NCI-H146 treated with DMSO at 0.1 percent for 48 hours (cell line): ENCODE data around the gene GLRX5.
"Not testable (repeated sequence)": the region's sequence is repeated elsewhere in the genome, so short reads cannot be mapped to it uniquely, and the experiment has no call there.

Source experiments
- DNase-seq: peaks from one replicate; lab custom pipeline; 2025; ENCODE audit not compliant: unreplicated experiment; lab: John Stamatoyannopoulos, UW

The GLRX5 gene

DNA sequence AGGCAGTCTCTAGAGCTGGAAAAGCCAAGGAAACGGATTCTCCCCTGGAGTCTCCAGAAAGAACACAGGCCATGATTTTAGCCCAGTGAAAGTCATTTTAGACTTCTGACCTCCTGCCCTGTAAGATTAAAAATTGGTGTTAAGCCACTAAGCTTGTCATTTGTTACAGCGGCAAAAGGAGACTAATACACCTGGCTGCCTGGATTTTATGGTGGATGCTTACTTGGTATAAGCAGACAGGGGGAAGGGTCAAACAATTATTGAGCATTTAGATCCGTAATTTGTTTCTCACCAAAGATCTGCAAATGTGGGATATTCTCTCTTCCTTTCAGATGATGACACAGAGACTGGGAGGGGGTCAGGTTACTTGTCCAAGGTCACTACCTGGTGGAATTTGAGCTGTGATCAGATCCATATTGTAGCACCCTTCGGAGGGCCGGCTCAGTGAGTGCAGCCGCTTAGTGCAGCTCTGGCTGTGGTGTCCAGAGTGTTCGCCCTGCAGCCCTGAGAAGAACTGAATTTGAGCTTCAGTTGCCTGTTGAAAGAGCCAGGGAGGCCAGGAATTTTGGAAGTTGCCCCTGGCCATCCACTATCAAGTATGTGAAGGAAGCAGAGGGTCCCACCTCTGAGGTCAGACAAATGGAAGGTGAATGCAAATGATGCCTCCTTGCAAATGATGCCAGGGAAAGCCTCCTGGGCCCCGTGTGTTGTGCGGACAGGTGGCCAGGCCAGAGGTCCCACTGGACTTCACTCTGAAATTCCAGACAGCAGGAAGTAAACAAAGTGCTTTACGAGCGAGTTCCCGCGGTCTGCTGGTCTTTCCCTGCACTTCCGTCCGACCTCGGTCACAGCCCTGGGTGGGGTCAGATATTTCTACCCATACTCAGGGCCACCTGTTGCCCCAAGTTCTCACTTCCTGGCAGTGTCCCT lies 15.1 kb downstream of the GLRX5 start:
- no peak for DNase-seq

DNA sequence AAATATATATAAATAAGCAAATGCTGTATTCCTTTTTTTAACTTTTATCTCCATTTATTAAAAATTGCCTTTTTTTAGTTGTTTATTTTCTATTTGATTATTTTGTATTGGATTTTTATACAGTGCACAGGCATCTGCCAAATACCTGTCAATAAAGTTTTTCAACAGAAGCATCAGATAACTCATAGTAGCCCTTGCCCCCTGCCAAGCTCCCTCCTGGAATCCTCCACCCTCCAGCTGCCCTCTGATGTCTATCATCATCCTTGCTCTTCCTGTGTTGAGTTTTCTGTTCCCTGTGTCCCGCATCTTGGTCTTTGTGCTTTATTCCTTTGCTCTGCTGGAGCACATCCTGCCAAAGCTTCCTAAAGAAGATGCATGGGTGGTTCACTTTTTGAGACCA lies 16.6 kb downstream of the GLRX5 start:
- no peak for DNase-seq

DNA sequence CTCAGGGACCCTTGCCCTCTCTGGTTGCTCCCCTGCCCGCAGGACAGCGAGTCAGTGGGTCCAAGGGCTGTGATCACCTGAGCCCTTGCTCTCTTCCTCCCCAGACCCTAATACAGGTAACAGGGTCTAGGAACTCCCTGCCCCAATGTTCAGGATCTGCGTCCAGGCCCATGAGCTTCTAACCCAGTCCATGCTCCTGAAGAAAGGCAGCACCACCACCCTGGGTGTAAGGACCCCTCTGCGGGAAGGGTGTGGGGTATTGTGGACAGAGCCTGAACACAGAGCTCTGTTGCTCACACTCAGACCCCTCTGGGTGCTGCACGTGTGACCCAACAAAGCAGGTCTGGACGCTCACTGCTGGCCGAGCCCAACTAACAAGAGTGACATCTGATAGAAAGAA lies 18.3 kb downstream of the GLRX5 start:
- DNase-seq = no peak

DNA sequence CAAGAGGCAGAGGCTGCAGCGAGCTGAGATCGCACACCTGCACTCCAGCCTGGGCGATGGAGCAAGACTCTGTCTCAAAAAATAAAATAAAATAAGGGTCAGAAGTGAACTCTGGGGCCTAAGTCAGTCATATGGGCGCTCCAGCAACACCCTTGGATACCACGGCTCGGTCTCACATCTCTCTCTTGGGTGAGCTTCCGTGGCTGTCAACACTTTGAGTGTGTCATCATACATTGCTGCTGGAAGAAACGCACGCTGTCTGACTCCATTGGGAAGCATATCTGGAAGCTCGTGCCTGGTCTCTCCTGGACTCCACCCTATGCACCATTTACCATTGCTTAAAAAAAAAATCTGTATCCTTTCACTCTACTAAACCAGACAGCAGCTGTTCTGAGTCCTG lies 20.2 kb downstream of the GLRX5 start:
- DNase-seq = no peak

DNA sequence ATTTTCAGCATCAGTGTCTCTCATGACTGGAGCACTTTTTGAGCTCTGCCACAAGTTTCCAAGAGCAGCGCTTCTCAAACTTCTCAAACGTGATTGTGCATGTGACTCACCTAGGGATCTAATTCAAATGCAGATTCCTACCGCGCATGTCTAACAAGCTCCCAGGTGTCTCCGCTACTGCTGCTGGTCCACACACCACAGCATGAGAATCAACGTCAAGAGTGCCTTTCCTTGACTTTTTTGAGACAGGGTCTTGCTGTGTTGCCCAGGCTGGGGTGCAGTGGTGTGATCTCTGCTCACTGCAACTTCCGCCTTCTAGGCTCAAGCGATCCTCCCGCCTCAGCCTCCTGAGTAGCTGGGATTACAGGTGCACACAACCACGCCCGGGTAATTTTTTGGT lies 22.4 kb downstream of the GLRX5 start:
- DNase-seq = no peak

DNA sequence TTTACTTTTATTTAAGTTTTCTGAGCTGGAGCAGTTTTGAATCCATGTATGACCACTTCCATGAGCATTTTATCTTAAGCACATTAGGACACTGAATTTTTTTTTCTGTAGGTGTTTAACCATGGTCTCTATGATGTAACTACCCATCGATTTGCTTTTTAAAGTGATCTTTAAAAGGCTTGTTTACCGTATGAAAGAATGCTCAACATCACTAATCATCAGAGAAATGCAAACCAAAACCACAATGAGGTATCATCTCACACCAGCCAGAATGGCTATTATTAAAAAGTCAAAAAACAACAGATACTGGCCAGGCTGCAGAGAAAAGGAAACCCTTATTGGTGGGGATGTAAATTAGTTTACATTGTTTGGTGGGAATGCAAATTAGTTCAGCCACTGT lies 23.0 kb downstream of the GLRX5 start:
- DNase-seq = no peak

DNA sequence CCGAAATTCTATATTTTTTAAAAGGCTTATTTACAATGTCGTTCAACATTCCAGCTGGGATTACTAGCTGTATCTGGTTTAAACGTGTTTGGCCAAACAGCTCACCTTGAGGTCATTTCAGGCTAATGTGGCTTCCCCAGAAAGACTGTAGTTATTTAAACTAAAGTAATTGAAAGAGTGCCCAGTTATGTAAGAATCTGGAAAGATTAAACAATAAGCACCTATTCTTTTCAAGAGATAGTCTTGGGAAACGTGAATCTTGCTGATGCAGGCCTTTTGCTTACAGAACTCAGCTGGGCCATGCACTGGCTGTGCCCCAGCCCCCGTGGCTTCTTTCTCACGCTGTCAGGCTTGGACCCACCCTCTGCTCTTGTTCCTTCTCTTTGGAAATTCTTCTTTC lies 24.4 kb downstream of the GLRX5 start:
- no peak for DNase-seq

DNA sequence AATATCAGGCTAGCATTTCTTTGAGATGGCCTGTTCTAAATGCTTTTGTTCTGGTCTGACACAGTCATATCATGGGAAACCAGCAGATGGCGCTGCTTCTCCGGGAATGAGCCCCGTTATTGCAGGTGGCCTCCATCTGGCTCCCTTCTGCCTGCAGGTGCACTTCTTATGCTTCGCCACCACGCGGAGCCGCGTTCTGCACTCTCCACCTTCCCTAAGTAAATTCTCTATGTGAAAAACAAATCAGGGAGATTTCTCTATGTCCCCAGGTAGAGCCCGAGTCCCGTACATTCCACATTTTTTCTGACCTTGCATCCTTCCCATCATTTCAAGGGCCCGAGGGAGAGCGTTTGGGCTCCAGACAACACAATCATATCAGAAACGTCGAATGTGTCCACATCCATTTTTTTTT lies 26.2 kb downstream of the GLRX5 start:
- peak; percentile 85 for DNase-seq

DNA sequence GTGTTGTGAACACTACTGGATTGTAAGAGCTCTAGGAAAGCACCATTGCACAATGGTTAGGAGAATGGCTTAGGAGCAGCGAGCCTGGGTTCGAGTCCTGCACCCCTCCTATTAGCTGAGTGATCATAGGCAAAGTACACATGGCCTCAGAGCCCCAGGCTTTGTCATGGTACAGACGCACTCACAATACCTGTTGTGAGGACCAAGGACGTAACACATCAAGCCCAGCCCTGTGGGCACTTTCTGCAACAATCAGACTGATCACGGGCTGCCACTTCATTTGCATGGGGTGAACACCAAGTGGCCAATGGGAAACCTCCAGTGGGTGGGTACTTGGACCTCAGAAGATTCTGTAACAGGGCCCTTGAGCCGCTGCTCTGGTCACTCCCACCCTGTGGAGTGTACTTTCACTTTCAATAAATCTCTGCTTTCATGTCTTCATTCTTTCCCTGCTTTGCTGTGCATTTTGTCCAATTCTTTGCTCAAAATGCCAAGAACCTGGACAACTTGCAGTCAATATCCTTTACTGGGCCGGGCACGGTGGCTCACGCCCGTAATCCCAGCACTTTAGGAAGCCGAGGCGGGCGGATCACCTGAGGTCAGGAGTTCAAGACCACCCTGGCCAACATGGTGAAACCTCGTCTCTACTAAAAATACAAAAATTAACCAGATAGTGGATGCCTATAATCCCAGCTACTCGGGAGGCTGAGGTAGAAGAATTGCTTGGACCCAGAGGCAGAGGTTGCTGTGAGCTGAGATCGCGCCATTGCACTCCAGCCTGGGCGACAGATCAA lies 28.2 kb downstream of the GLRX5 start:
- DNase-seq = no peak

DNA sequence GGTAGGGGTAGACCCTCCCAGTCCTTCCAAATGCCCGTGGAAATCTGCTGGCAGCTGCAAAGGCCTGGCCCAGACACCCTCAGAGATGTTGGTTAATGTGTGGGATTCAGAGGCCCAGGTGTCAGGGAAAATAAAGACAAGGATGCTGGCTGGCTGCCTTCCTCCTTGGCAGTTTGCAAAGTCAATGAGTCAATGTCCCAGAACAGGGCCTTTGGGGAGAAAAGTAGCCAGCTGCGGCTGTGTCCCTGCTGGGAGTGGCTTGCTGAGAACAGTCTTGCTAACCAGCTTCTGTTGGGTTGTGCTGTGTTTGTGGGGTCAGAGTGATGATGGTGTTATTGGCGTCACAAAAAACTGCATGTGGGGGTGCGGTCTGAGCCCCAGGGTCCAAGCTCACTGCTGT lies 29.2 kb downstream of the GLRX5 start:
- no peak for DNase-seq

DNA sequence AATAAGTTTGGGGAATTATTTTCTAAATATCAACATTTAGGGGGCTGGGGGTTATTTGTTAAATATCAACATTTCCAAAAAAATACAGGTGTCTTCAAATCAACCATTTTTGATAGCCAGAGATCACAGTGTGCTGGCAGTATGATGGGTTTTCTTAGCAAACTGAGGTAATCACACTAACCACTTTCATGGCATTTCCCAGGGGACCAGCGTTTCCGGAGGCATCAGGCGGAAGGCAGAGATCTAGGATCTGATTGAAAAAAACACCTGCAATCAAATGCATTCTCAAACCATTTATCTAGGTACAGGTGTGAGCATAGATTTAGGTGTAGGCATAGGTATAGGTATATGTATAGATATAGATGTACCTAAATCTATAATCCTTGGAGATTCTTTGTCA lies 34.6 kb downstream of the GLRX5 start:
- no peak for DNase-seq

DNA sequence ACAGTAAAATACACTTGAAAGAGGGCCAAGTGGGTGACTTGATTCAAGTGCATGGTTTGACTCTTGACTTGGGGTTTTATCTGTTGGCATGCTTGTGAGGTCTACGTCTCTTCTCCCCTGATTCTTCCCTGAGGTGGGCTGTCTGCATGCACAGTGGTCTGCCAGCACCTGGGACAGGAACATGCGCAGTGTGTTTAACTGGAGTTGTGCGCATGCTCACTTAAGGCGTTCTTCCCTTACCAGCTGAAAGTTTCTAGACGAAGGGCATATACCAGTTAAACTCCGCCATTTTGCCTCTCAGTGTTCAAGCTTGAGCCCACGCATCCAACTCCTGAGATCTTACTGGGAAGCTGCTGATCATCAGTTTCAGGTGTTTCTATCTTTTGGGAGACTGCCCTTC lies 38.5 kb downstream of the GLRX5 start:
- DNase-seq = no peak

DNA sequence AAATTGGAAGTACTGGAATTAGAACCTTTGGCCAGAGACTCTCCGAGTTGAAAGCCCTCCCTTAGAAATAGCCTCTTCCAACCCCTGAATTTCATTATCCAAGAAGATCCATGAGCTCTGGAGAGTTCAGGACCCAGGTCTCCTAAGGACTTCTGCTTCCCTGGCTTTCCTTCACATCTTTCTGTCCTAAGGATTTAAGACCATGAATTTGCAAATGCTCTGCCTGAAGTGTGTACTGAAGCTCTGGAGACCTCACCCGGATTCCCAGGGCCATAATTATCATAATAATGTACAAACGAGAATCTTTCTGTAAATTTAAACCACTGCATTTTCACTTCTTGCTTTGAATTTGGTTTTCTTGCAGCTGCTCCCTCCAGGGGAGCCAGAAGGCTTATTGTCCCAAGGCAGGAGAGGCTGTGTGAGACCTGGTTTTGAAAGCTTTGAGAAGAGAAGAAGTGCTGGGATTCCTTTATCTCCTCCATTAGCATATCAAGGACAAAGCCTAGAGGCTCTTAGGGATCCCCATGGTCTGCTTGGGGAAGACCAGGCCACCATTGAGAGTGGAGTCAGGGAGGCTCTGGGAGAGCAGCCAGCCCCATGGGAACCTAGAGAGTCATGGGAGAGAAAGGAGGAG lies 41.1 kb downstream of the GLRX5 start:
- no peak for DNase-seq

DNA sequence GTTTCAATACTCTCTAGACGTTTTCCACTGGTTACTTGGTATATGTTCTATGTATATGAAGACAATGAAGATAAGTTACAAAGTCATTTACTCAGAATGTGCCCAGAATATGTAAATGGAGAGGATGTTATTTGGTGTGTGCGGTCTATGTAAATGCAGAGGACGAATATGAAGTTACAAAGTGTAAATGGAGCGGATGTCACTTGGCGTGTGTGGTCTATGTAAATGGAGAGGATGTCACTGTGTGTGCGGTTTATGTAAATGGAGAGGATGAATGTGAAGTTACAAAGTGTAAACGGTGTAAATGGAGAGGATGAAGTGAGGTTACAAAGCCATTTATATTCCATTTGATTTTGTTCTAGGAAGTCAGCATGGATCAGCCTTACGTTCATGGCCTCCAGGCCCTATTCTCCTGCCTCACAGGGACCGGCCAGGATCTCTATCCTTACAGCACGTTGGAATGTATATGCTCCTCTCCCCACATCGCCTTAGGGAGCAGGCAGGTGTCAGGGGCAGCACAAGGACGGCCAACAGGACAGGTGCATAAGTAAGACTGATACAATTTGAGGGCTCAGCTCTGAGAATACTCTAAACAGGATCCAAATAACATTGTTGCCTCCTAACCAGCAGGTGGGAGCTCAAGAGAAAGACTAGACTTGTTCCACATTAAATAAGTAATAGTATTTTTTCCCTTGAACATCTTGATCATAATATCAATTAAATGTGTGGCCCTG lies 42.4 kb downstream of the GLRX5 start:
- no peak for DNase-seq

DNA sequence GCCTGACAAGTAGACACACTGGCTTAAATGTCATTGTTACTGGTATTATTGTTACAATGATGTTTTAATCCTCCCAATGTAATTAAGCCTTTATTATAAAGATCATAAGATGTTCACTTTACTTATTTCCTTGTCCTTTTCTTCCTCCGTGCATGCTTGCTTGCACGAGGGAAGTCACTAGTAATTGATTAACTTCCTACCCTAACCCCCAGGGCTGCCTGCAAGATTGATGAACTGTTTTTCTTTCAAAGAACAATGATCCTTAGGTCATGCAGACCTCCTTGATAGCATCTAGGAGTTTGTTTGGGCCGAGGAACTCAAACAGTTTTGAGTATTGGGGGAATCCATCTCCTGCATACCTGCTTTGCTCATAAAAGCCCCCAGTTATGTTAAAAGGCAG lies 43.0 kb downstream of the GLRX5 start:
- DNase-seq = no peak

DNA sequence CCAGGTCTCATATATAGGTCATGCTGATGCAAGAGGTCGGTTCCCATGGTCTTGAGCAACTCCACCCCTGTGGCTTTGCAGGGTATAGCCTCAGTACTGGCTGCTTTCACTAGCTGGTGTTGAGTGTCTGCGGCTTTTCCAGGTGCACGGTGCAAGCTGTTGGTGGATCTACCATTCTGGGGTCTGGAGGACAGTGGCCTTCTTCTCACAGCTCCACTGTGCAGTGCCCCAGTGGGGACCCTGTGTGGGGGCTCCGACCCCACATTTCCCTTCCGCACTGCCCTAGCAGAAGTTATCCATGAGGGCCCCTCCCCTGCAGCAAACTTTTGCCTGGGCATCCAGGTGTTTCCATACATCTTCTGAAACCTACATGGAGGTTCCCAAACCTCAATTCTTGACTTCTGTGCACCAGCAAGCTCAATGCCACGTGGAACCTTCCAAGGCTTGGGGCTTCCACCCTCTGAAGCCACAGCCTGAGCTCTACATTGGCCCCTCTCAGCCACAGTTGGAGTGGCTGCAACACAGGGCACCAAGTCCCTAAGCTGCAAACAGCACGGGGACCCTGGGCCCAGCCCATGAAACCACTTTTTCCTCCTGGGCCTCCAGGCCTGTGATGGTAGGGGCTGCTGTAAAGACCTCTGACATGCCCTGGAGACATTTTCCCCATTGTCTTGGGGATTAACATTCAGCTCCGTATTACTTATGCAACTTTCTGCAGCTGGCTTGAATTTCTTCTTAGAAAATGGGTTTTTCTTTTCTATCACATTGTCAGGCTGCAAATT lies 49.2 kb downstream of the GLRX5 start:
- DNase-seq = not testable (repeated sequence)

DNA sequence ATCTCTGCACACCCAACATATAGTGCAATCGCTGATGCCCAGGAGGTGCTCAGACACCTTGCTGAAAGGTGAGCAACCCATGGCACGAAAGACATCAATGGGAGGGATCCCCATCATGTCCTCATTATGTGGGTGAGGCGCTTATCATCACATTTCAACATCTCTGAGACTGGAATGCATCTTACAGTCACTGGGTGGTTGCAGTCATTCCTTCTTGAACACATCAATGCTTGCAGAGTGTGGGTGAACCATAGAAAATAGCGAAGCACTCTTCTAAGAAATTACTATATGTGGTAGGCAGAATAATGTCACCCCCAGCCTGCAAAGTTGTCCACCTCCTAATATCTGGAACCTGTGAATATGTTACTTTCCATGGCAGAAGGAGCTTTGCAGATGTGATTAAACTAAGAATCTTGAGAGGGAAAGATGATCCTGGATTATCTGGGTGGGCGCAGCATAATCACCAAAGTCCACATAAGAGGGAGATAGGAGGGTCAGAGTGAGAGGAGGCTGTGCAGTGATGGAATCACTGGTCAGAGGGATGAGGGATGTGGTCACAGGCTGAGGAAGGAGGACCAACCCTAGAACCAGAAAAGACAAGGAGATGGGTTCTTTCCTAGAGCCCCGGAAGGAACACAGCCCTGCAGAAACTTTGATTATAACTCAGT lies 51.2 kb downstream of the GLRX5 start:
- DNase-seq = no peak

DNA sequence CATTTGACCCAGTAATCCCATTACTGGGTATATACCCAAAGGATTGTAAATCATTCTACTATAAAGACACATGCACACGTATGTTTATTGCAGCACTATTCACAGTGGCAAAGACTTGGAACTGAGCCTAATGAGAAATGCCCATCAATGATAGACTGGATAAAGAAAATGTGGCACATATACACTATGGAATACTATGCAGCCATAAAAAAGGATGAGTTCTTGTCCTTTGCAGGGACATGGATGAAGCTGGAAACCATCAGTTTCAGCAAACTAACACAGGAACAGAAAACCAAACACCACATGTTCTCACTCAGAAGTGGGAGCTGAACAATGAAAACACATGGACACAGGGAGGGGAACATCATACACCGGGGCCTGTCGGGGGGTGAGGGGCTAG lies 56.3 kb downstream of the GLRX5 start:
- DNase-seq = not testable (repeated sequence)
